ENCODE data around the gene RABGAP1L.

Gene RABGAP1L

GRCh38 chr1:174273776-174274175 is 114.5 kb downstream of the RABGAP1L start:
- TF ChIP-seq CTCF (IDR thresholded peaks at IDR 0.05; ENCODE audit: control extremely low read depth, extremely low read depth, low read depth, missing control alignments): no peak
- ChIA-PET CTCF (interaction anchor here (1.4 to 3.2 kb wide), 4 partner anchors 11 to 722 kb away, joined by 3 to 31 read pairs (median 4); no protein-coding TSS in a partner anchor), POLR2A (no interaction called here)
- no peak for DNase-seq (ENCODE audit: extremely low spot score)

GRCh38 chr1:174274452-174274851 is 115.1 kb downstream of the RABGAP1L start:
- DNase-seq (ENCODE audit: extremely low spot score): no peak
- ChIA-PET POLR2A (no interaction called here), CTCF (interaction anchor here (1.4 to 3.1 kb wide), 3 partner anchors 12 to 721 kb away, joined by 3 to 25 read pairs (median 9); no protein-coding TSS in a partner anchor)
- no peak for TF ChIP-seq CTCF (IDR thresholded peaks at IDR 0.05; ENCODE audit: control extremely low read depth, extremely low read depth, low read depth, missing control alignments)

GRCh38 chr1:174274884-174275283 is 115.6 kb downstream of the RABGAP1L start:
- ChIA-PET POLR2A (no interaction called here), CTCF (interaction anchor here (1.8 to 3.1 kb wide), 2 partner anchors 12 to 57 kb away, joined by 9 to 25 read pairs; no protein-coding TSS in a partner anchor)

GRCh38 chr1:174276087-174276486 is 116.8 kb downstream of the RABGAP1L start:
- POLR2A ChIA-PET: no interaction called here
- CTCF ChIA-PET: interaction anchor here (0.8 to 3.1 kb wide), 3 partner anchors 13 to 58 kb away, joined by 3 to 25 read pairs (median 9); no protein-coding TSS in a partner anchor
- TF ChIP-seq CTCF (IDR thresholded peaks at IDR 0.05; ENCODE audit: control extremely low read depth, extremely low read depth, low read depth, missing control alignments): no peak
- no peak for DNase-seq (ENCODE audit: extremely low spot score)

More at GRCh38 chr1:174274884-174275283, 115.6 kb downstream of the RABGAP1L start:
- no peak for TF ChIP-seq CTCF (IDR thresholded peaks at IDR 0.05; ENCODE audit: control extremely low read depth, extremely low read depth, low read depth, missing control alignments)
- no peak for DNase-seq (ENCODE audit: extremely low spot score)

- ChIA-PET CTCF (interaction anchor here (1.0 kb wide), 1 partner anchor 22 kb away, joined by 3 read pairs; no protein-coding TSS in a partner anchor), POLR2A (no interaction called here)
- no peak for TF ChIP-seq CTCF (IDR thresholded peaks at IDR 0.05; ENCODE audit: control extremely low read depth, extremely low read depth, low read depth, missing control alignments)
- DNase-seq (ENCODE audit: extremely low spot score): no peak
Observed at GRCh38 chr1:174284052-174284451, 124.7 kb downstream of the RABGAP1L start.

GRCh38 chr1:174286042-174286441 is 126.7 kb downstream of the RABGAP1L start:
- CTCF ChIA-PET: no interaction called here
- no peak for TF ChIP-seq CTCF (IDR thresholded peaks at IDR 0.05; ENCODE audit: control extremely low read depth, extremely low read depth, low read depth, missing control alignments)

More at GRCh38 chr1:174286042-174286441, 126.7 kb downstream of the RABGAP1L start:
- POLR2A ChIA-PET: no interaction called here
- DNase-seq (ENCODE audit: extremely low spot score): no peak
